CD14-positive monocyte (primary cell): ENCODE results near the gene ISCU. TPM values are rescaled to one million over a fixed set of nuclear protein-coding genes. Genes with fewer than 3 reads are reported as not detected.

ENCODE experiments used
- DNase-seq, 3 donors: peaks; one replicate each; pipeline ENCODE4 v3.0.0-alpha.2; 2011 to 2022
- H2AFZ ChIP-seq: 2 replicates; pipeline ENCODE4 v1.6.0; 2012; ENCODE audit warnings: mild to moderate bottlenecking, low read depth, low read length, inconsistent platforms; ENCODE audit not compliant: insufficient read depth, poor library complexity, severe bottlenecking
- H3K27ac ChIP-seq, 2 donors: 1 replicate in 1 of 2; 2 replicates in 1 of 2; pipeline ENCODE4 v1.5.1; 2012 to 2013; ENCODE audit warnings: low read length in 2 of 2, control low read depth in 1 of 2, inconsistent platforms in 1 of 2, low read depth in 1 of 2, mild to moderate bottlenecking in 1 of 2
- H3K27me3 ChIP-seq, 2 donors: one replicate each; pipeline versions ENCODE4 v1.6.0 to v1.6.1; 2011 to 2013; ENCODE audit warnings: low read length in 2 of 2; ENCODE audit not compliant: control insufficient read depth in 2 of 2, insufficient read depth in 2 of 2
- H3K36me3 ChIP-seq, 2 donors: replicated peaks in 1 of 2; 1 replicate in 1 of 2; 2 replicates in 1 of 2; pipeline versions ENCODE4 v1.5.1 to v1.6.1; 2012 to 2013; ENCODE audit warnings: low read length in 2 of 2, control low read depth in 1 of 2, inconsistent platforms in 1 of 2, mild to moderate bottlenecking in 1 of 2; ENCODE audit not compliant: insufficient read depth in 2 of 2, control insufficient read depth in 1 of 2
- H3K4me1 ChIP-seq, 2 donors: 1 replicate in 1 of 2; 2 replicates in 1 of 2; pipeline versions ENCODE4 v1.5.1 to v1.6.1; 2012 to 2013; ENCODE audit warnings: low read length in 2 of 2, control low read depth in 1 of 2, inconsistent platforms in 1 of 2, mild to moderate bottlenecking in 1 of 2, moderate library complexity in 1 of 2; ENCODE audit not compliant: insufficient read depth in 2 of 2, control insufficient read depth in 1 of 2
- H3K4me2 ChIP-seq: replicated peaks from 2 replicates; pipeline ENCODE3; 2012; ENCODE audit warnings: low read length, moderate library complexity, mild to moderate bottlenecking; ENCODE audit not compliant: poor library complexity, severe bottlenecking; ENCODE audit errors: extremely low read depth
- H3K4me3 ChIP-seq, 3 experiments: fragments of 200-600 bp in 1 of 3; sonication (generic) in 1 of 3; replicated peaks in 1 of 3; 1 replicate in 2 of 3; 2 replicates in 1 of 3; pipeline ENCODE4 v1.5.1; 2011 to 2013; ENCODE audit warnings: low read length in 3 of 3, mild to moderate bottlenecking in 3 of 3, control low read depth in 2 of 3, low read depth in 2 of 3, inconsistent platforms in 1 of 3, moderate library complexity in 1 of 3
- H3K79me2 ChIP-seq: 2 replicates; pipeline ENCODE4 v1.6.0; 2012; ENCODE audit warnings: mild to moderate bottlenecking, control low read depth, inconsistent platforms, low read length, moderate library complexity; ENCODE audit not compliant: insufficient read depth
- H3K9ac ChIP-seq: 2 replicates; pipeline ENCODE4 v1.6.0; 2017; ENCODE audit warnings: low read length, mild to moderate bottlenecking; ENCODE audit not compliant: insufficient read depth, poor library complexity, severe bottlenecking
- H3K9me3 ChIP-seq, 2 donors: replicated peaks in 1 of 2; 1 replicate in 1 of 2; 2 replicates in 1 of 2; pipeline versions ENCODE4 v1.5.1 to v1.6.1; 2012 to 2013; ENCODE audit warnings: low read length in 2 of 2, control low read depth in 1 of 2; ENCODE audit not compliant: control insufficient read depth in 1 of 2, insufficient read depth in 1 of 2
- H4K20me1 ChIP-seq: 2 replicates; pipeline ENCODE4 v1.6.0; 2012; ENCODE audit warnings: mild to moderate bottlenecking, low read length, control low read depth, moderate library complexity; ENCODE audit not compliant: insufficient read depth
- H3K27ac Mint-ChIP-seq, 7 donors: one replicate each; pipeline ENCODE4 v1.8.0; 2020; ENCODE audit warnings: mild to moderate bottlenecking in 7 of 7, mixed read lengths in 7 of 7, moderate library complexity in 6 of 7, inconsistent platforms in 2 of 7
- H3K27me3 Mint-ChIP-seq, 3 donors: one replicate each; pipeline ENCODE4 v1.8.0; 2021 to 2022; ENCODE audit warnings: low read depth in 3 of 3, mild to moderate bottlenecking in 3 of 3, mixed read lengths in 3 of 3, moderate library complexity in 3 of 3, inconsistent platforms in 1 of 3
- H3K36me3 Mint-ChIP-seq, 2 donors: one replicate each; pipeline ENCODE4 v1.8.0; 2020; ENCODE audit warnings: mixed read lengths in 2 of 2, inconsistent platforms in 1 of 2, mild to moderate bottlenecking in 1 of 2
- H3K4me1 Mint-ChIP-seq: one replicate; pipeline ENCODE4 v1.8.0; 2020; ENCODE audit warnings: mild to moderate bottlenecking, mixed read lengths
- H3K4me3 Mint-ChIP-seq, 2 donors: one replicate each; pipeline ENCODE4 v1.8.0; 2020; ENCODE audit warnings: mild to moderate bottlenecking in 2 of 2, mixed read lengths in 2 of 2, moderate library complexity in 1 of 2
- H3K9me3 Mint-ChIP-seq, 7 donors: one replicate each; pipeline ENCODE4 v1.8.0; 2020 to 2022; ENCODE audit warnings: mixed read lengths in 7 of 7, mild to moderate bottlenecking in 6 of 7, moderate library complexity in 6 of 7, inconsistent platforms in 2 of 7
- CTCF ChIP-seq: fragments of 200-600 bp; IDR thresholded peaks from one replicate; pipeline ENCODE4 v1.8.0; 2022; ENCODE audit warnings: antibody characterized with exemption, mild to moderate bottlenecking
- WGBS: methylation state at CpG from one replicate; pipeline ENCODE4 v1.1.5; 2013; ENCODE audit warnings: missing lambda C conversion rate; ENCODE audit not compliant: insufficient coverage; 5-methylcytosine and 5-hydroxymethylcytosine counted together
- intact Hi-C, 2 donors: fragments of 100-400 bp; cut with micrococcal nuclease; formaldehyde crosslinking; loops; one replicate each; pipeline versions ENCODE4 v1.15.0 to v1.15.1; 2023
- polyA plus RNA-seq, 3 donors: library from polyadenylated mRNA; depleted of rRNA in 1 of 3; unstranded in 2 of 3; stranded (reverse) in 1 of 3; fragments of 300-500 nt in 2 of 3; fragments of >200 nt in 1 of 3; fragmentation: Illumina TruSeq in 2 of 3; gene quantifications; 1 replicate in 2 of 3; 2 replicates in 1 of 3; pipeline ENCODE4 v1.2.3, GENCODE V29; 2012 to 2021

ISCU gene
- polyA plus RNA-seq, 3 donors, result 90.9 to 114 (median 111) TPM

DNA sequence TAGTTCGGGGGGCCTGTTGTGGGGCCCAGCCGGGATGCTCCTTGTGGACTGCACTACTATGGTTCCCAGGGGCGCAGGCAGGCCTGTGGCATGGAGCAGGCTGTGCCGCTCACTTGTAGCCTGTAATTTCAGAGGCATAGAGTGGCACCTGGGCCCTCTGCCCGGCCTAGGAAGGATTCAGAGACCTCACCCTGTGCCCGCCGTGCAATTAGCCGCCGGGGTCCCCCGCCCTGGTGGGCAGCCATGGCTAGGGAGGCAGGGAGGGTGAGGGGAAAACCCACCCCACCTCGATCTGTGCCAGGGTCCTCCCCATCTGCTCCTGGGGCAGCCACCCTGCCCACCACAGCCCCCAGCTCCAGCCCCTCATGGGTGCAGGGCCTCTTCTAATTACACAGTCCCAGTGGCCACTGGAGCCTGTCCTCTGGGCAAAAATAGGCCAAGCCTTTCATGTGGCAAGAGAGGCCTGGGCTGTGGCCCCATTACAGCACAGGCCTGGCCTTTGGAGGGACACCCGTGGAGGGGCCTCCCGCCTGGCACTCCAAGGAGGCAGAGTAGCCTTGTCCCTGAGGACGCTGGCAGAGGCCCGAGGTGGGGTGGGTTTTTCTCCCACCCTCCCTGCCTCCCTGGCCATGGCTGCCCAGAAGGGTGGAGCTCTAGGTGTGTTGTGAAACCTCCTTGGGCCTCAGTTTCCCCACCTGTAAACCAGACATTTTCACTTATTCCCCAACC is 40.7 kb downstream of the ISCU start:
- Histone ChIP-seq H3K79me2 (no peaks in the 10 kb centered on the region), H3K27me3 (no peaks in the 10 kb centered on the region), H3K9ac (no peak overlapping the region), H2AFZ (no peak overlapping the region), H3K27ac (no peak overlapping the region), H3K4me2 (no peak overlapping the region), H4K20me1 (no peaks in the 10 kb centered on the region), H3K36me3 (no peaks in the 10 kb centered on the region), H3K4me3 (no peak overlapping the region), H3K4me1 (no peaks in the 10 kb centered on the region), H3K9me3 (no peaks in the 10 kb centered on the region)
- Mint-ChIP-seq H3K27me3 (peaks cover 2 to 7% (median 6%) of the 10 kb centered on the region in 3 donors), H3K27ac (peak overlapping the region in 1 of 7 donors; percentile 61), H3K36me3 (no peaks in the 10 kb centered on the region), H3K9me3 (peaks cover 0 to 3% (median 0%) of the 10 kb centered on the region in 7 donors), H3K4me1 (no peaks in the 10 kb centered on the region), H3K4me3 (no peak overlapping the region)
- intact Hi-C loops, result no loop called here
- TF ChIP-seq CTCF, result no peak
- DNase-seq, result no peak
- WGBS, result 98% methylated on average over 5 of the region's 15 CpGs

DNA sequence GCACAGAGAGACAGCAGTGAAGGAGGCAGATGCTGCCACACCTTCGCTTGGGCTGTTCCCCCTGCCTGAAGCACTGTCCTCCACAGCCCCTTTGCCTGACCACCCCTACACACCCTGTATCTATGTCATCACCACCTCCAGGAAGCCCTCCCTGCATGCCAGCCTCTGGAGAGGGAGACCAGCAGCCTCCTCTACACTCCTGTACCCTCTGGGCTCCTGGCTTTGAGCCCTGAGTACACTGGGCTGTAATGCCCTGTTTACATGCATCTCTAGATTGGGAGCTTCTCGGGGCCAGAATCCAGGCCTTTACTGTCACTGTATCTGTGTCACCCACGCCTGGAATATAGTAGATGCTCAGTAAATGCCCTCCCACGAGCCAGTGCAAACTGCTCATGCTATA is 41.3 kb downstream of the ISCU start:
- Histone ChIP-seq H3K79me2 (no peaks in the 10 kb centered on the region), H3K27ac (no peak overlapping the region), H3K4me3 (no peak overlapping the region), H2AFZ (no peak overlapping the region), H4K20me1 (no peaks in the 10 kb centered on the region), H3K27me3 (no peaks in the 10 kb centered on the region), H3K4me1 (no peaks in the 10 kb centered on the region), H3K9me3 (no peaks in the 10 kb centered on the region), H3K4me2 (no peak overlapping the region), H3K36me3 (no peaks in the 10 kb centered on the region), H3K9ac (no peak overlapping the region)
- Mint-ChIP-seq H3K27me3 (peaks cover 4 to 7% (median 6%) of the 10 kb centered on the region in 3 donors), H3K4me1 (no peaks in the 10 kb centered on the region), H3K27ac (peak overlapping the region in 1 of 7 donors; percentile 61), H3K36me3 (no peaks in the 10 kb centered on the region), H3K9me3 (peaks cover 0 to 3% (median 0%) of the 10 kb centered on the region in 7 donors), H3K4me3 (no peak overlapping the region)
- WGBS, result 100% methylated on average over 1 of the region's 4 CpGs
- intact Hi-C loops, result no loop called here
- TF ChIP-seq CTCF, result no peak
- no peak for DNase-seq
